ENCODE measurements around the gene ADK.

DNA sequence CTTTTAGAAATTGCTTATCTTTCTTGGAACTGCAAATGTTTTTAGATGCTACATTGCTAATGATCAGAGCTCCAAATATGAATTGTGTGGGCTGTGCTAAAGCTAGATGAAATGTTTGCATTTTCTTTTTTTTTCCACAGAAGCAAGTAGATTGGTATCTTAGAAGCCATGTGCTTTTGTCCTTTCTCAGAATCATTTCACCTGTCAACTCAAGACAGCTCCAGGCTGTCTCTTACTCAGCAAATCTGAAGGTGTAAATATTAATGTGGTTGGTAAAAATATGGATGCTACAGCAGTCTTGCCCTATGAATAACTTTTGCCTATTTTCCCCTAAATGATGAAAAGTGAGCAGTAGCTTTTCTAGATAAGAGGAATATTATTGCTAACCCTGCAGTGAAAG lies 41.6 kb upstream of the ADK start:
- TF ChIP-seq, protein P1, sequence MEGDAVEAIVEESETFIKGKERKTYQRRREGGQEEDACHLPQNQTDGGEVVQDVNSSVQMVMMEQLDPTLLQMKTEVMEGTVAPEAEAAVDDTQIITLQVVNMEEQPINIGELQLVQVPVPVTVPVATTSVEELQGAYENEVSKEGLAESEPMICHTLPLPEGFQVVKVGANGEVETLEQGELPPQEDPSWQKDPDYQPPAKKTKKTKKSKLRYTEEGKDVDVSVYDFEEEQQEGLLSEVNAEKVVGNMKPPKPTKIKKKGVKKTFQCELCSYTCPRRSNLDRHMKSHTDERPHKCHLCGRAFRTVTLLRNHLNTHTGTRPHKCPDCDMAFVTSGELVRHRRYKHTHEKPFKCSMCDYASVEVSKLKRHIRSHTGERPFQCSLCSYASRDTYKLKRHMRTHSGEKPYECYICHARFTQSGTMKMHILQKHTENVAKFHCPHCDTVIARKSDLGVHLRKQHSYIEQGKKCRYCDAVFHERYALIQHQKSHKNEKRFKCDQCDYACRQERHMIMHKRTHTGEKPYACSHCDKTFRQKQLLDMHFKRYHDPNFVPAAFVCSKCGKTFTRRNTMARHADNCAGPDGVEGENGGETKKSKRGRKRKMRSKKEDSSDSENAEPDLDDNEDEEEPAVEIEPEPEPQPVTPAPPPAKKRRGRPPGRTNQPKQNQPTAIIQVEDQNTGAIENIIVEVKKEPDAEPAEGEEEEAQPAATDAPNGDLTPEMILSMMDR (conservative IDR thresholded peaks at IDR 0.05; ENCODE audit: low read depth, low read length), result no peak
- TF ChIP-seq SMC3 (IDR thresholded peaks at IDR 0.05; ENCODE audit: low read depth, low read length), result no peak
- no peak for TF ChIP-seq POLR2A (IDR thresholded peaks at IDR 0.05; ENCODE audit: low read depth, low read length)
- no peak for TF ChIP-seq RFX5 (IDR thresholded peaks at IDR 0.05; ENCODE audit: low read depth, low read length)

All from IMR-90 (cell line).